ENCODE results near the gene CHTOP. TPM values are rescaled to one million over a fixed set of nuclear protein-coding genes. Genes with fewer than 3 reads are reported as not detected.

CHTOP gene
- total and polyA plus RNA-seq, 2 of the 8 experiments (the other 6 are each of a cell fraction or from before 2014, with no cell fraction given), result 84.6 to 104 TPM

GRCh38 chr1:153626477-153626903 is 7.4 kb upstream of the CHTOP start:
- H2AFZ ChIP-seq (ENCODE audit: low read length), result no peak overlapping the region

More at GRCh38 chr1:153626477-153626903, 7.4 kb upstream of the CHTOP start:
- Histone ChIP-seq H2BK12ac (ENCODE audit: low read depth, low read length) (peak overlapping the region; percentile 92), H2AK5ac (ENCODE audit: low read depth, low read length) (no peak overlapping the region), H3K79me2 (ENCODE audit: control insufficient read depth in 1 of 2, insufficient read depth in 2 of 2, low read length in 2 of 2) (no peaks in the 10 kb centered on the region), H3K14ac (ENCODE audit: insufficient read length) (no peak overlapping the region), H3K4me2 (ENCODE audit: insufficient read depth in 1 of 2, low read depth in 2 of 2, low read length in 2 of 2) (peak overlapping the region; percentile 74 to 95), H3K23ac (ENCODE audit: insufficient read length) (no peak overlapping the region), H3K4me3 (ENCODE audit: extremely low read depth in 1 of 4, insufficient read depth in 2 of 4, low read depth in 3 of 4, low read length in 4 of 4) (peak overlapping the region; percentile 45 to 77 (median 72); a peak in 7 of 8 replicates), H3K27me3 (replicated peaks in 1 of 4; ENCODE audit: control insufficient read depth in 3 of 4, extremely low read depth in 1 of 4, insufficient read depth in 3 of 4, low read length in 3 of 4) (no peaks in the 10 kb centered on the region), H4K20me1 (replicated peaks in 1 of 2; ENCODE audit: control insufficient read depth in 1 of 2, insufficient read depth in 2 of 2, low read length in 2 of 2) (no peaks in the 10 kb centered on the region), H2BK5ac (ENCODE audit: low read depth, low read length) (0 out of 2 replicates have a peak overlapping the region, but pooled peaks have one; percentile 68), H3K23me2 (ENCODE audit: low read depth, low read length) (peaks cover 7% of the 10 kb centered on the region), H3K56ac (replicated peaks; ENCODE audit: insufficient read length, low read depth, low read length) (no peak overlapping the region), H3K36me3 (ENCODE audit: control insufficient read depth in 2 of 4, insufficient read depth in 4 of 4, low read length in 3 of 4) (peaks cover 0 to 4% (median 1%) of the 10 kb centered on the region in 4 experiments; a peak in 3 of 8 replicates), H3K18ac (ENCODE audit: extremely low read depth, low read length) (peak overlapping the region; percentile 93), H2BK120ac (replicated peaks; ENCODE audit: low read depth, low read length) (no peak overlapping the region), H3K9ac (replicated peaks in 1 of 4; ENCODE audit: extremely low read depth in 1 of 4, low read depth in 3 of 4, low read length in 3 of 4) (peak overlapping the region in 1 of 4 experiments; percentile 69; a peak in 2 of 7 replicates), H4K5ac (ENCODE audit: insufficient read length, low read depth, low read length) (no peak overlapping the region), H2BK15ac (ENCODE audit: low read length) (0 out of 2 replicates have a peak overlapping the region, but pooled peaks have one; percentile 81), H3K4me1 (replicated peaks in 1 of 4; ENCODE audit: control insufficient read depth in 3 of 4, insufficient read depth in 4 of 4, low read length in 3 of 4) (peaks cover 0 to 13% (median 7%) of the 10 kb centered on the region in 4 experiments; a peak in 6 of 7 replicates), H3K27ac (ENCODE audit: low read depth, low read length) (no peak overlapping the region), H3K79me1 (ENCODE audit: low read depth, low read length) (no peaks in the 10 kb centered on the region), H2BK20ac (ENCODE audit: low read length) (0 out of 2 replicates have a peak overlapping the region, but pooled peaks have one; percentile 75), H4K8ac (ENCODE audit: extremely low read depth, insufficient read depth, low read length) (no peak overlapping the region), H3K9me3 (ENCODE audit: insufficient read depth in 2 of 2, low read depth in 1 of 2, low read length in 1 of 2) (no peaks in the 10 kb centered on the region), H3K4ac (replicated peaks; ENCODE audit: insufficient read length, low read depth, low read length) (peak overlapping the region; percentile 71), H4K91ac (replicated peaks; ENCODE audit: insufficient read length, low read length) (peak overlapping the region; percentile 18)
- DNase-seq (ENCODE audit: low read depth in 1 of 2, low spot score in 2 of 2) (no peak), FAIRE-seq (no peak)
- TF ChIP-seq ASH2L (IDR thresholded peaks at IDR 0.05; ENCODE audit: low read length) (no peak), SIX5 (IDR thresholded peaks at IDR 0.05; ENCODE audit: low read depth, low read length) (no peak), CBX8 (IDR thresholded peaks at IDR 0.05; ENCODE audit: borderline replicate concordance, low read depth, low read length) (no peak), KDM4A (IDR thresholded peaks at IDR 0.05; ENCODE audit: low read depth, low read length, severe bottlenecking) (no peak), NANOG (IDR thresholded peaks at IDR 0.05; ENCODE audit: insufficient read depth, low read depth, low read length, poor library complexity, severe bottlenecking) (no peak)
- TF ChIP-seq, protein P1, sequence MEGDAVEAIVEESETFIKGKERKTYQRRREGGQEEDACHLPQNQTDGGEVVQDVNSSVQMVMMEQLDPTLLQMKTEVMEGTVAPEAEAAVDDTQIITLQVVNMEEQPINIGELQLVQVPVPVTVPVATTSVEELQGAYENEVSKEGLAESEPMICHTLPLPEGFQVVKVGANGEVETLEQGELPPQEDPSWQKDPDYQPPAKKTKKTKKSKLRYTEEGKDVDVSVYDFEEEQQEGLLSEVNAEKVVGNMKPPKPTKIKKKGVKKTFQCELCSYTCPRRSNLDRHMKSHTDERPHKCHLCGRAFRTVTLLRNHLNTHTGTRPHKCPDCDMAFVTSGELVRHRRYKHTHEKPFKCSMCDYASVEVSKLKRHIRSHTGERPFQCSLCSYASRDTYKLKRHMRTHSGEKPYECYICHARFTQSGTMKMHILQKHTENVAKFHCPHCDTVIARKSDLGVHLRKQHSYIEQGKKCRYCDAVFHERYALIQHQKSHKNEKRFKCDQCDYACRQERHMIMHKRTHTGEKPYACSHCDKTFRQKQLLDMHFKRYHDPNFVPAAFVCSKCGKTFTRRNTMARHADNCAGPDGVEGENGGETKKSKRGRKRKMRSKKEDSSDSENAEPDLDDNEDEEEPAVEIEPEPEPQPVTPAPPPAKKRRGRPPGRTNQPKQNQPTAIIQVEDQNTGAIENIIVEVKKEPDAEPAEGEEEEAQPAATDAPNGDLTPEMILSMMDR (IDR thresholded peaks at IDR 0.05; ENCODE audit: control extremely low read depth in 1 of 3, insufficient read depth in 1 of 3, low read depth in 1 of 3, low read length in 3 of 3), result no peak
- ChIA-PET POLR2A (ENCODE audit: partially characterized antibody) (interaction anchor here (0.7 to 15.6 kb wide), 25 partner anchors 8 to 363 kb away, joined by 3 to 261 read pairs (median 5); partner anchors contain the start of genes CHTOP, RPS27, S100A14 and S100A16), CTCF (ENCODE audit: partially characterized antibody) (interaction anchor here (0.8 to 10.2 kb wide), 21 partner anchors 8 to 315 kb away, joined by 3 to 115 read pairs (median 13); partner anchors contain the start of genes S100A14, S100A16, S100A4 and S100A6)
- WGBS, 2 experiments (ENCODE audit: extremely low coverage in 1 of 2, insufficient coverage in 1 of 2, insufficient read length in 1 of 2, insufficient replicate concordance in 2 of 2, low coverage in 1 of 2, low lambda C conversion rate in 2 of 2, missing lambda C conversion rate in 1 of 2), result 75% methylated on average over 3 of the region's 3 CpGs; no CpG with 5 or more reads in 1 of the 2 experiments
